Middle frontal gyrus (tissue), 1 donor: ENCODE results near the gene NTN3.
"Not testable (repeated sequence)": the region's sequence is repeated elsewhere in the genome, so short reads cannot be mapped to it uniquely, and the experiment has no call there.

Experiments used
- DNase-seq: peaks from one replicate; pipeline ENCODE4 v3.0.0-alpha.2; 2015; ENCODE audit warnings: low spot score; ENCODE audit errors: extremely low spot score

NTN3 gene

DNA sequence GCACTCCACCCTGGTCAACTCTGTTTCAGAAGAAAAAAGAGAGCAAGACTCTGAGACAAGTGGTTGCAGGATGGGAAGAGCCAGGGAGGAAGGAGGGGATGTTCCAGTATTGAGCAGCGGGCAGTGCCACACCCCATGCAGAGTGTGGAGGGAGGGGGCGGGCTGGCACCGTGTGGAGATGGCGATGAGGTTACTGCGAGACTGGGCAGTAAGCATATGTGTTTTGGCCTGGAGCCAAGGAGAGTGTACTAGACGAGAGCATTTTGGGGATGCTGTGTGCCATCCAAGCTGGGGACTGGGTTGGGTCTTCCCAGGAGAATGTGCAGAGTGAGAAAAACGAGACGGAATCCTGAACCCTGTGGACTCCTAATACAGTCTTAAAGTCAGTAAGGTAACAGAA is 7.2 kb downstream of the NTN3 start:
- DNase-seq = no peak

DNA sequence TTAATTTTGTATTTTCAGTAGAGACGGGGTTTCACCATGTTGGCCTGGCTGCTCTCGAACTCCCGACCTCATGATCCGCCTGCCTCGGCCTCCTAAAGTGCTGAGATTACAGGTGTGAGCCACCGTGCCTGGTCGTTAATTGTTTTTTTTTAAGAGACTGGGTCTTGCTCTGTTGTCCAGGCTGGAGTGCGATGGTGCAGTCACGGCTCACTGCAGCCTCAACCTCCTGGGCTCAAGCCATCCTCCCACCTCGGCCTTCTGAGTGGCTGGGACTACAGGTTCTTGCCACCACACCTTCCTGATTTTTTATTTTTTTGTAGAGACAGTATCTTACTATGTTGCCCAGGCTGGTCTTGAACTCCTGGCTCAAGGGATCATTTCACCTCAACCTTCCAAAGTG is 8.9 kb downstream of the NTN3 start:
- DNase-seq = not testable (repeated sequence)

DNA sequence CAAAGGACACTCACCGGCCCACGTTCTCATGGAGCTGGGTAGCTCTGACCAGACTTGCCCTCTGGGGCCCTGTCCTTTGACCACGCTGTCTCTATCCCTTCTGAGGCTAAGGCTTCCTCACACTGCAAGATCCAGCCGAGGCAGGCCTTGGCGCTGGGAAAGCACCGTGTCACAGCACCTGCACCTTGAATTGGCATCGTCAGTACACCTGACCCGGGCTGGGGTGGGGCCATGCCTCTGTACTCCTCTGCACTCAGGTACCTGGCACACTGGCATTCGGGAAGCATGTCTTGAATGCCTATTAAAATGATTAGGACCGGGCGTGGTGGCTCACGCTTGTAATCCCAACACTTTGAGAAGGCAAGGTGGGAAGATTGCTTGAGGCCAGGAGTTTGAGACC is 9.9 kb downstream of the NTN3 start:
- DNase-seq = no peak

DNA sequence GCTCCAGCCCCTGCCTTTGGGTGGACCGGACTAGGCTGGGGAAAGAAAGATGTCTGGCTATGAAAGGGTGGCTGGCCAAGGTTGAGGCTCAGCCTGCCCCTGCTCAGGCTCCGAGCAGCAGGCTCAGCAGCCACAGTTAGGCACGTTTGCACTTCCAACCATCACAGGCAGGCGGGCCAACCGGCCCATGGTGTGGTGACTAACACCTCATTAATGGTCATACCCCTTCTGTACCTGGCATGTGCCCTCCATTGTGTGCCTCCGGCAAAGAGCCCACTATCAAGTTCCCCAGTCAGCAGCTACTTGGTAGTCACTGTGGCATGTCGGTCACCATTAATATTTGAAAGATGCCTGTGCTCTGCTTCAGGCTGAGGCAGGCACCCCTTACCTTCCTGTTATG is 10.6 kb downstream of the NTN3 start:
- DNase-seq = no peak

DNA sequence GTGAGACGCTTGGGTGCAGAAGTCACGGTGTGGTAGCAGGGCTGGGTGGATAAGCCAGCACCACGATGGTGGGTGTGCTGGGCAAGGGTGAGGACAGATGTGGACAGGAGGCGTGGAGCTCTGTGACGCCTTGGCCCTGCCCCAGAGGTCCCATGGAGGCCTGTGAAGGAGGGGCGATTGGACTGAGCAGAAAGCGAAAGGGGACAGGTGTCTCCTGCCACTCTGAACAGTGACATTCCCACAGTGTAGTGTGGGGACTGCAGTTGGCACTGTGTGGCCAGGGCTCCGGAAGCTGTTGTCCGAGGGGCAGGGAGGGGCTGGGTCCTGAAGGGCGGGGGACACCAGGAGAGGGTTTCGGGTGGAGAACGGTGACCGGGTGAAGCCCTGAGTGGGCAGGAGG is 11.2 kb downstream of the NTN3 start:
- no peak for DNase-seq

DNA sequence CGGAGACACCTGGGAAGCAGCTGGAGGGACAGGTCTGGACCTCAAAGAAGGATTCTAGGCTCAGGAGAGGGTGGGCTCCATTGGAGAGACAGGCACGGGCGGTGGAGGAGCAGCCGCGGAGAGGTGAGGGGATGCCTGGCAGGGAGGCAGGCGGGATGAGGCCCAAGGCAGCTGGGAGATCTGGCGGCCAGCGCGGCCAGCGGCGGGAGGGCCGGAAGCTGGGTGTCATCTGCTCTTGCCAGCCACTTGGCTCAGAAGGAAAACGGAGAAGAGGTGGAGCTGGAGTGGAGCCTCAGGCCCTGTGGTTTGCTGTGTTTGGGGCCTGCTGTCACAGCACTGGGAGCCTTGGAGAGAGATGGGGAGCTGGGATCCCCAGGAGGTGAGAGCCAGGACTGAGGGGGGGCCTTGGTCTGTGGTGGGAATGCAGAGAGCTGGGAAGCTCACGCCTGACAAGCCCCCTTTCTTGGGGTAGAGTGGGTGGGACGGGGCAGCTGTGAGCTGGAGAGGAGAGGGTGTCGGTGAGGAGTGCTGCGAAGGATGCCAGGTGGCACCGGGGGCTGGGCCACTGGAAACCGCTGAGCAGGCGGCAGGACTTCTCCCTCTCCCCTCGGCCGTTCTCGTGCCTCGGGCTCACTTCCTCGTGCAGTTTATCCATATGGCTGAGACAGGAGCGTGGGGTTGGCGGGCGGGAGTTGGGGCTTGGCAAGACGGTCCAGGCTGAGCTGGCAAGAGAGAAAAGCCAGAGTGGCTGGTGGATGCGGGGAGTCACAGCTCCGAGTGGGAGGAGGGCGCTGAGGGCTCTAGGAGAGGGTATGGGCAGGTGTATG is 11.8 kb downstream of the NTN3 start:
- peak; percentile 39 for DNase-seq

DNA sequence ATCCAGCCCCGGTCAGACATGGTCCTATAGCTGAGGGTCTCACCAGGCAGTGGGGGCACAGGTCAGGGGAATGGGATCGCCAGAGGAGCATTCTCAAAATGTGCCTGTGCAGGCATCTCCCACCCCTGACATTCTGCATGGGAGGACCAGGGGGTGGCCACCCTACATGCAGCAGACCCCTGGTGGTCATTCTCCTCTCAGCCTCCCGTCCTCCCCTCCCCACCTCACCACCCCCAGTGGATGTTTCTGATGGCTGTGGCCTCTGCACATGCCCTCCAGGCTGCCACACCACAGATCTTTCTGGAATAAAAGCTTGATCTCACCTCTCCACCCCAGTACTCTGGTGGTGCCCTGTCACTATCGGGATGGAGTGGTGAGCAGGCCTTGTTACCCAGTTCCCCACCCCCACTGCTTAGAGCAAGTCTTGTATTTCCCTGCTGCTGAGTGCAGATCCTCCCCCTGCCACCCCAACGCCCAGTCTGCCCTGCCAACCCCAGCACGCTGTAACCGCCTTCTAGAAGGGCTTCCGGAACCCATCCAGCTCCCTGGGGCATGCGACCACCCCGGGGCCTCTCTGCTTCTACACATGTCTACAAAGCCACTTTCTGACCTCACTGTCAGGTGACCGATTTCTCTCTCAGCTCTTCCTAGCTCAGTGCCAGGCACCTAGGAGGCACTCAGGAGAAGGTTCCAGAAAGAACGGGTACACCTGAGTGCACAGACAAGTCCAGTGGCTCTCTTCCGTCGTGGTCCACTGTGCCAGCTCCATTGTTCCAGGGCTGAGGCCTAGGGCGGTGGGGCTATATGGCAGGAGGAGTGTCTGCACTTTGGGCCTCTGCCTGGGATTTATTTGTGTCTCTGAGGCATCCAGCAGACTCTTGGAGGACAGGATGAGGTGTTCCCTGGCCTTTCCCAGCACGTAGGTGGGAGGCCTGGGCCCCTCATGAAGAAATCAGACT is 13.1 kb downstream of the NTN3 start:
- no peak for DNase-seq

DNA sequence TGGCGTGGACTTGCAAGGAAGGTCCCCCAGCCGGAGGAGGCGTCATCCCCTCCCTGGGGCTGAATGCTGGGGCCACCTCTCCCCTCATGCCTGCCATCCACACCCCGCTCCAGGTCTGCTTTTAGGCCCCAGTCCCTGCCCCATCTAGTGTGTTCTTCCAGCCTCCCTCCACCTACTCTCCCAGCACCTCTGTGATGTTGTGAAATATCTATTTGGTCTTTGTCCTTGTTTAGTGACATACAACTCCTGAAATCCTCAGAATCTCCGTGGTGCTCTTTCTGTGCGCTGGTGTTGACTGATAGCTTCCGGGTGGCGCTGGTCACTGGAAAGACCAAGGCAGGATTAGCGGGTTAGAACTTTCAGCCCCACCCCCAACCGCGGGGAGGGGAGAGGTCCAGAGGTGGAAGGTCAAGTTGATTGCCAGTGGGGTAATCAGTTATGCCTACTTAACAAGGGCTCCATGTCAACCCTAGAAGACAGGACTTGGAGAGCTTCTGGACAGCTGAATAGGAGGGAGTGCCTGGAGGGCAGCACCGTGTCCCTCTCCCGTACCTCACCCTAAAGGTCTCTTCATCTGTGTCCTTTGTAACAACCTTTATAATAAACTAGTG is 13.9 kb downstream of the NTN3 start:
- no peak for DNase-seq

DNA sequence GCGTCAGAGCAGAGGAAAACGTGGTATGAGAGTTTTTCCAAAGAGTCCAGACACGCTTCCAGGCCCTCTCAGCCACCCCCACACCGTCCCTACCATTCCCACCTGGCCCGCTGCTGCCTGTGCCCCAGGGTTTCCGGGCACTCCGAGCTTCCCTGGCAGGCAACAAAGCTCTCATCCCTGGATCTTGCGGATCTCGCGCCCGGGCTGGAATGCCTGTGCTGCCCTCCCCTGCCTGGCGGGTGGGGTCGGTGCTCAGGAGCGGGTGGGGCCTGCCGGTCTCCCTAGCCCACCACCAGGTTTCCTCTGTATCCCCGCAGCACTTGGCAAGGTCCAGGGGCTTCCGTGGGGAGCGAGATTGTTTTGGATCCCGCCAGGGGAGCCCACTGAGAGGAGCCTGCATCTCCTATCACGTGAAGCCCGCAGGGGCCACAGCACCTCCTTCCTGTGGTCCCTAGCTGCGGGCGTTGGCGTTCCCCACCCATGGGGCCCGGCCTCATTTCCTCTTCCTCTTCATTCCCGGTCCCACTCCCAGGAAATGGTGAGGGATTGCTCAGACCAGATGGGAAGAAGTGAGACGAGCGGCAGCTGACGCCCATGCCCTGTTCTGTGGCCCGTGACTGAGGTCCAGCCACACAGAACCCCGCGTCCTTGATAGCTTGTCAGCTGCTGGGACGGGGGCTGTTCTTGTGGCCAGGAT is 14.9 kb downstream of the NTN3 start:
- no peak for DNase-seq

DNA sequence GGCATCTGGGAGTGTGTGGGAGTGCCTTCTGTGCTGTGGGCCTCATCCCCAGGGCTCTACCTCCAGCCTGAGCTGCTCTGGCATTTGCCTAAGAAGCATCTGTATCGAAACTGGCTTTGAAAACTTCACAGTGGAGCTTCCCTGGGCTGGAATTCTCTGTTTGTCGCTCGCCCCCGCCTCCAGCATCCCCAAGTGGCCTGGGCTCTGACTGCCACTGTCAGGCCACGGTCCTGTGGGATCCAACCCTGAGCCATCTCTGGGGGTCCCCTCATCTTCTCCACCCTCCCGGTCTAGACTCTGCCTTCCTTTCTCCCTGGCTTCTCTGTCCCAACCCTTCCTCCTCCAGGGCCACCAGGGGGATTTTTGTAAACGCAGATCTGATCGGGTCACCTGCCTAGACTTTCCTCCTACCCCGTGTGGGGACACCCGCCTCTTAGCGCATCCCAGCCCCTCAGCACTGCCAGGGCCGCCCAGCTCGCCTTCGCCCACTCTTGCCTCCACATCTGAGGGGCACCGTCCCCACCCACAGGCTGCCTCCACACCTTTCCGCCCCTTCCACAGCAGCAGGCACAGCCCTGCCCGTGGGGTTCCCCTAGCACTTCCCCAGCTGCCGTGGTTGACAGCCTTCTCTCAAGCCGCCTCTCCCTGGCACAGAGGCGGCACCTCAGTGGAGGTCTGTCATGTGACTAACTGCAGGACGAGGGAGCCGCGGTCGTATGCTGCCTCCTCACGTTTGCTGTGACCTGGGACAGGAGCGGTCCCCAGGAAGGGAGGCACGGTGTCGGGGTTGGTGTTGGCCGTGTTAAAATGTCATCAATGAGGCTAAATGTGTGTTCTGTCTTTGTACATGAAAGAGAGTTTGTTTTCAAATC is 15.8 kb downstream of the NTN3 start:
- DNase-seq = no peak

DNA sequence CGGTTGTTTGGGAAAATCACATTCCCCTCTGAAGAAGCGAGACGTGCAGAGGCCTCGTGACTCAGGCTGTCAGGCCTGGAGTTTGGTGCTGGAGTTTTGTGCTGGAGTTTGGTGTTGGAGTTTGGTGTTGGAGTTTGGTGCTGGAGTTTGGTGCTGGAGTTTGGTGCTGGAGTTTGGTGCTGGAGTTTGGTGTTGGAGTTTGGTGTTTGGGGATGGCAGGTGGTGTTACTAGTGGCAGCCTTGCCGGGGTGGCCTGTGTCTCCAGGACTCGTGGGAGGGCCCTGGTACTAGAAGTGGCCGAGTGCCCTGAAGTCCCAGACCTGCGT is 16.4 kb downstream of the NTN3 start:
- DNase-seq = no peak

DNA sequence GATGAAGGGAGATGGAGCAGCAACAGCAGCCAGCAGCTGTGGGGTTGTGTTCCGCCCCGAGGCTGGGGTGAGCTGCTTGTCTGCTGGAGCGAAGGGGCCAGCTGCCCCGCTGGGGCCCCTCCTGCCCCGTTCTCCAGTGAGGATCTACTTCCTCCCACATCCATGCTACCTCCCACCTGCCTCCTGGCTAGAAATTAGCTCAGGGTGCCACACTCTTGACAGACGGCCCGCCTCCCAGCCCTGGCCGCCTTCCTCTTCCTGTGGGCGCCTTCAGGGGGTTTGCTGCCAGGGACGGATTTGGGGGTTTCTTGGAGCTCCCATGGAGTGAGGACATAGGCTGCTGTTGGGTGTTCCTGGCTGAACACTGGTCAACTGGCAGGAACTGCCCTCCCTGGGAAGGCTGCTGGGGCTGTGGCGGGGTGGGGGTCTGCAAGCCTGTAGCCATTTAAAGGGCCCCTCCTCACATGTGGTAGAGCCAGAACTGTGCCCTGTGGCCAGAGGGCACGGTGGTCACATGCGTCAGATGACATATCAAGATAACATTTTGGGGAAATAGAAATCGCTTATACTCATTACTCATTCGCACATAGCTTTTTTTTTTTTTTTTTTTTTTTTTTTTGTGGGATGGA is 16.9 kb downstream of the NTN3 start:
- no peak for DNase-seq

DNA sequence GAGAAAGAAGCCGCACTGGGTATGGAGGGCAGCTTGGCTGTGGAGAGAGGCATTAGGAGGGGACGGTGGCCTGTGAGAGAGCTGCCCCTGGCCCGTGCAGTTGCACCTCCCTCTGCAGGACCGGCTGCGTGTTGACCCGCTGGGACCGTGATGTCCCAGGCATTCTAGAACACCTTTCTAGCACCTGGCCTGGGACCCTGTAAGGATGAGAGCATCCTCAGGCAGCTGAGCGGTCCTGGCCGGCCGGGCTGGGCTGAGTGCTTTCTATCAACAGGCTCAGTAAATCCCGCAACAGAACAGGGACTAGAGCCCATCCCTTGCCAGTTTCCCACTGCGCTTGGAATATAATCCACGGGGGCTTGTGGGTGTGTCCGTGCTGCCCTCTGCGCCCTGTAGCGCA is 18.5 kb downstream of the NTN3 start:
- DNase-seq = no peak

DNA sequence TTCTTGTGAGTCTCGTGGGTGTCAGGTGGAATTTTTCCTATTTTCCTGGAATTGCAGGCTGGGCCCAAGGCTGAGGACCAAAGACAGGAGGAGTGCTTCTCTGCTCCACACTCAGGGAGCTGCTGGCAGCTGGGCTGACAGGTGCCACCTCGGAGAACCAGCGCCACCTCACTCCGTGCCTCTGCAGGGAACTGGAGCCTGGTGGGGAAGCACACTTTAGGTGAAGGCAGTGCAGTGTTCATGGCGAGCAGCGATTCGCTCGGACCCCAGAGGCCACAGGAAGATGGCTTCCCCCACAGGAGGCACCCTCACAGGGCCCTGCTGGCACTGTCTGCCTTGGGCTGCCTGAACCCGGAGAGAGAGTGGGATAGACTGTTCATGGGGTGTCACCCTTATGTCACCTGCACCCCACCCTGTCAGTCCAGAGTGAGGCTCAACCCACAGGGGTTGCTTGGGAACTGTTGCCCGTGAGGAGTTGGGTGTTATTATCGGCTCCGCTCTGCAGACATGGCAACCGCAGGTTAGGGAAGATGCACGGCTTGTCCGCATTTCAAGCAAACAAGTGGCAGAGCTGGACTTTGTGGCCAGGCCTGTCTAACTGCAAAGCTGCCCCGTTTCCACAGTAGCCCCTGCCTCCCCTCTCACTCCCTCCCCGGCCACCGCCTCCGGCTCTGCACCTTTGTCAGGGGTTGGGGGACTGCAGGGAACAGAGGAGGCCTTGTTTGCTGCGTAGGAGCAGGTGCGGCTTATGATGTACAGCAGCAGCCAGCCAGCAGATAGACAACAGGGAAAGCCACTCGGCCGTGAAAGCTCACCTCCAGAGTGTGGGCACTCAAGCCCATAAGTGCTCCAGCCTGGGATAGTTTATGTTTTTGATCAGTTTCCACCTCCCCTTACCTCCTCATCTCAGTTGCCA is 19.4 kb downstream of the NTN3 start:
- no peak for DNase-seq

DNA sequence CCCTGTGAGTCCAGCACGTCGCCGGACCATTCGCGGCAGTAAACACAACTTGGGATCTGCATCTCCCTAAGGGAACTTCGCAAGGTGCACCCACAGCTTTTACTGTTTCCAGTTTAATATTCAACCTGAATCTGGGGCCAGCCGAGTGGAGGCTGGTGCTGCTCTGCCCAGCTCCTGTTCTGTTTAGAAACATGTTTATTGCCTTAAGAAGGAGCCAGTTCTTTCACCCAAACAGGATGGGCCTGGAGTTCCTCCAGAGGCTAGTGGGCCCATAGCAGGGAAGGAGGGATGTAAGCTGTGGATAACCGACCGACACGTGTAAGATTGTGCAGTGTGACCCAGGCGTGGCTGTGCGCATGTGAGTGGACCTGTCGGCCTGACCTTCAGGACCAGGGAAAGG is 21.2 kb downstream of the NTN3 start:
- no peak for DNase-seq

DNA sequence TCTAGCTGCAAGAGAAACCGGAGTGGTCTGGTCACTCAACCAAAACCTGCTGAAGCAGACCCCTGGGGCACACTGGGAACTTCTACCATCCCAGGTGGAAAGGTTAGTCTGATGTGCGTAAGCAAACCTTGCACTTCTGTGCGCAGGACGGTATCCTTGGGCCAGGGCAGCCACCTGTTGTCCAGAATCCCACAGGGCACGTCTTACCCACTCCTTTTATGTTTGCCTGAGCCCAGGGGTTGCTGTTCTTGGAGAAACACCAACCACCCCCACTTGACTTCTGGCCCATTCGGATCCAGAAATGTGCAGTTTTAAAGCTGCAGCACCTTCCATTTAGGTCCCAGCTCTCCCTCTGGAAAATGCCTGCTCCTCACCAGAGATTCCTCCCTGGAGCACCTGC is 22.5 kb downstream of the NTN3 start:
- no peak for DNase-seq

DNA sequence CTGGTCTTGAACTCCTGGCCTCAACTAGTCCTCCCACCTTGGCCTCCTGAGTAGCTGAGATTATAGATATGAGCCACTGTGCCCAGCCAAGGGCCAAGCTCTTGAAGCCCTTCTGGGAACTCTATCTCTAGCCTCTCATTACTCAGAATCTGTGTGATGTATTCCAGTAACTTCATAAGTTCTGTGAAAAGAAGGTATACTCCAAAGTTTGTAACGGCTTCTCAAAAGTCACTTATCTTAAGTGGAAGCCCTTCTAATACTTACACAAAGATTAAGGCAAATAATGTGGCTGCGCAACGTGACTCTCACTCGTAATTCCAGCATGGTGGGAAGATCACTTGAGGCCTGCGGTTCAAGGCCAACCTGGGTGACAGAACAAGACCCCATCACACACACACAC is 23.5 kb downstream of the NTN3 start:
- DNase-seq = no peak

DNA sequence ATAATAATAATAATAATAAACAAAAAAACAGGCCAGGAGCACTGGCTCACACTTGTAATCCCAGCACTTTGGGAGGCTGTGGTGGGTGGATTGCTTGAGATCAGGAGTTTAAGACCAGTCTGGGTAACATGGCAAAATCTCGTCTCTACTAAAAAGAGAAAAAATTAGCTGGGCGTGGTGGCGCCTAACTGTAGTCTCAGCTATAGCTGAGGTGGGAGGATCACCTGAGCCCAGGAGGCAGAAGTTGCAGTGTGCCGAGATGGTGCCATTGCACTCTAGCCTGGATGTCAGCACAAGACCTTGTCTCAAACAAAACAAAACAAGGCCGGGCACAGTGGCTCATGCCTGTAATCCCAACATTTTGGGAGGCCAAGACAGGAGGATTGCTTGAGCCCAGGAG is 23.9 kb downstream of the NTN3 start:
- DNase-seq = no peak
